Stomach (tissue), 4 donors: ENCODE data around the gene PGBD5.

Experiments used
- CTCF ChIP-seq, 7 experiments: fragments of 450-650 bp in 4 of 7; fragments of 200-600 bp in 3 of 7; sonication (generic) in 3 of 7; IDR thresholded peaks; one replicate each; pipeline ENCODE4 v1.5.1; 2016 to 2019; ENCODE audit warnings: antibody characterized with exemption in 7 of 7, control low read depth in 2 of 7, mild to moderate bottlenecking in 1 of 7
- EP300 ChIP-seq: sonication (generic); formaldehyde crosslinking; IDR thresholded peaks from one replicate; pipeline ENCODE4 v1.6.1; 2017; ENCODE audit warnings: antibody characterized with exemption
- POLR2A ChIP-seq, 4 donors: fragments of 450-650 bp; IDR thresholded peaks; one replicate each; pipeline ENCODE4 v1.6.1; 2016; ENCODE audit warnings: antibody characterized with exemption in 4 of 4, control low read depth in 2 of 4, mild to moderate bottlenecking in 1 of 4, moderate library complexity in 1 of 4
- POLR2AphosphoS5 ChIP-seq, 3 donors: sonication (generic); formaldehyde crosslinking; IDR thresholded peaks; one replicate each; pipeline ENCODE4 v1.6.1; 2016; ENCODE audit warnings: antibody characterized with exemption in 3 of 3

- TF ChIP-seq EP300 (no peak), POLR2A (IDR thresholded peaks at IDR 0.05) (no peak), CTCF (IDR thresholded peaks at IDR 0.05) (no peak), POLR2AphosphoS5 (IDR thresholded peaks at IDR 0.05) (no peak)
Observed at GRCh38 chr1:230401763-230402294, 24.3 kb downstream of the PGBD5 start.
